ENCODE results near the gene ZNRF3.

GRCh38 chr22:29054251-29054767 is 170.9 kb downstream of the ZNRF3 start:
- TF ChIP-seq, protein P1, sequence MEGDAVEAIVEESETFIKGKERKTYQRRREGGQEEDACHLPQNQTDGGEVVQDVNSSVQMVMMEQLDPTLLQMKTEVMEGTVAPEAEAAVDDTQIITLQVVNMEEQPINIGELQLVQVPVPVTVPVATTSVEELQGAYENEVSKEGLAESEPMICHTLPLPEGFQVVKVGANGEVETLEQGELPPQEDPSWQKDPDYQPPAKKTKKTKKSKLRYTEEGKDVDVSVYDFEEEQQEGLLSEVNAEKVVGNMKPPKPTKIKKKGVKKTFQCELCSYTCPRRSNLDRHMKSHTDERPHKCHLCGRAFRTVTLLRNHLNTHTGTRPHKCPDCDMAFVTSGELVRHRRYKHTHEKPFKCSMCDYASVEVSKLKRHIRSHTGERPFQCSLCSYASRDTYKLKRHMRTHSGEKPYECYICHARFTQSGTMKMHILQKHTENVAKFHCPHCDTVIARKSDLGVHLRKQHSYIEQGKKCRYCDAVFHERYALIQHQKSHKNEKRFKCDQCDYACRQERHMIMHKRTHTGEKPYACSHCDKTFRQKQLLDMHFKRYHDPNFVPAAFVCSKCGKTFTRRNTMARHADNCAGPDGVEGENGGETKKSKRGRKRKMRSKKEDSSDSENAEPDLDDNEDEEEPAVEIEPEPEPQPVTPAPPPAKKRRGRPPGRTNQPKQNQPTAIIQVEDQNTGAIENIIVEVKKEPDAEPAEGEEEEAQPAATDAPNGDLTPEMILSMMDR (IDR thresholded peaks at IDR 0.05) = no peak
- no peak for TF ChIP-seq POLR2A (IDR thresholded peaks at IDR 0.05)

Data from upper lobe of left lung (tissue), 4 donors.